Fibroblast of mammary gland (primary cell): ENCODE results near the gene DPPA5.

ENCODE experiments used
- DNase-seq: peaks from one replicate; pipeline ENCODE4 v3.0.0-alpha.2; 2010; ENCODE audit warnings: low read depth
- H3K4me3 ChIP-seq: 2 replicates; pipeline ENCODE4 v1.5.1; 2011; ENCODE audit warnings: low read depth, mild to moderate bottlenecking, low read length, moderate library complexity; ENCODE audit not compliant: control insufficient read depth
- CTCF ChIP-seq: conservative IDR thresholded peaks from 2 replicates; pipeline ENCODE4 v1.5.1; 2011; ENCODE audit warnings: low read depth, low read length, inconsistent platforms; ENCODE audit not compliant: control insufficient read depth, insufficient read depth

The DPPA5 gene

GRCh38 chr6:73343164-73343563, 10.9 kb downstream of the DPPA5 start:
- no peak overlapping the region for H3K4me3 ChIP-seq
- no peak for TF ChIP-seq CTCF
- DNase-seq = no peak

- DNase-seq = no peak
- no peak overlapping the region for H3K4me3 ChIP-seq
- no peak for TF ChIP-seq CTCF
Observed at GRCh38 chr6:73342174-73342573, 11.9 kb downstream of the DPPA5 start.

GRCh38 chr6:73341335-73341734, 12.7 kb downstream of the DPPA5 start:
- no peak for DNase-seq
- TF ChIP-seq CTCF = no peak
- H3K4me3 ChIP-seq = no peak overlapping the region

GRCh38 chr6:73340048-73340447, 14.0 kb downstream of the DPPA5 start:
- H3K4me3 ChIP-seq = no peak overlapping the region
- DNase-seq = no peak
- TF ChIP-seq CTCF = no peak

GRCh38 chr6:73339340-73339739, 14.7 kb downstream of the DPPA5 start:
- no peak for TF ChIP-seq CTCF
- no peak for DNase-seq
- no peak overlapping the region for H3K4me3 ChIP-seq

GRCh38 chr6:73329201-73329600, 24.9 kb downstream of the DPPA5 start:
- no peak for TF ChIP-seq CTCF
- no peak overlapping the region for H3K4me3 ChIP-seq
- DNase-seq = no peak

GRCh38 chr6:73328790-73329189, 25.3 kb downstream of the DPPA5 start:
- no peak for DNase-seq
- H3K4me3 ChIP-seq = no peak overlapping the region
- TF ChIP-seq CTCF = no peak
